Measurements from ENCODE around the gene ADAM8. TPM values are rescaled to one million over a fixed set of nuclear protein-coding genes. Genes with fewer than 3 reads are reported as not detected.
A peak's percentile ranks its signal among the peaks of the same experiment; 100 is the strongest.

ADAM8 gene
- total and polyA plus RNA-seq, 2 donors (not counting 1 experiment from before 2014, with no cell fraction given) = 0.23 to 2.0 TPM

DNA sequence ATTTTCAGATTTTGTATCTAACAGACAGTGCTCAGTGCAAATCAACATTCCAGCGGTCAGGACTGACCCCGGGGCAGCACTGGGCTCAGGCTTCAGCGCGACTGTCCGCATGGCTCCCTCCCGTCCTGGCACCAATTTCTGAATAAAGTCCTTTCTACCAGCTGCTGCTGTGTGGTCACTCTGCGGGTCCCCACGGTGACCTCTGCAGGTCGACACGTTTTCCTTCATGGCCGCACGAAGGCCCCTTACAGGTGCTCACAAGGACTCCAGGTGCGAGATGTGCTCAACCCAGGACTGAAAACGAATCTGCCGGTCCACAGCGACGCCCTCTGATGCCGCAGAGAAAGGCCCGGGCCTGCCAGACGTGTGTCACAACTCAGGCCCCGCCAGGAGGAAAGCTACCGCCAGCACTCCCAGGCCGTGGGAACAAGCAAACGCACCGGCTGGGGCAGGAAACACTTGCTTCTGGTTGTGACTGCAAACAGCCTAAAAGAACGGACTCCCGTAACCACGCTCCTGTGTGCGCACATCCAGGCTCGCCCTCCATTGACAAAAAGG lies 50.3 kb downstream of the ADAM8 start:
- no peak for TF ChIP-seq EZH2 (IDR thresholded peaks at IDR 0.05; ENCODE audit: low read length, missing control alignments)
- TF ChIP-seq, protein P1, sequence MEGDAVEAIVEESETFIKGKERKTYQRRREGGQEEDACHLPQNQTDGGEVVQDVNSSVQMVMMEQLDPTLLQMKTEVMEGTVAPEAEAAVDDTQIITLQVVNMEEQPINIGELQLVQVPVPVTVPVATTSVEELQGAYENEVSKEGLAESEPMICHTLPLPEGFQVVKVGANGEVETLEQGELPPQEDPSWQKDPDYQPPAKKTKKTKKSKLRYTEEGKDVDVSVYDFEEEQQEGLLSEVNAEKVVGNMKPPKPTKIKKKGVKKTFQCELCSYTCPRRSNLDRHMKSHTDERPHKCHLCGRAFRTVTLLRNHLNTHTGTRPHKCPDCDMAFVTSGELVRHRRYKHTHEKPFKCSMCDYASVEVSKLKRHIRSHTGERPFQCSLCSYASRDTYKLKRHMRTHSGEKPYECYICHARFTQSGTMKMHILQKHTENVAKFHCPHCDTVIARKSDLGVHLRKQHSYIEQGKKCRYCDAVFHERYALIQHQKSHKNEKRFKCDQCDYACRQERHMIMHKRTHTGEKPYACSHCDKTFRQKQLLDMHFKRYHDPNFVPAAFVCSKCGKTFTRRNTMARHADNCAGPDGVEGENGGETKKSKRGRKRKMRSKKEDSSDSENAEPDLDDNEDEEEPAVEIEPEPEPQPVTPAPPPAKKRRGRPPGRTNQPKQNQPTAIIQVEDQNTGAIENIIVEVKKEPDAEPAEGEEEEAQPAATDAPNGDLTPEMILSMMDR (conservative IDR thresholded peaks at IDR 0.05 in 1 of 2, IDR thresholded peaks at IDR 0.05 in 1 of 2; ENCODE audit: low read depth in 1 of 2, low read length in 2 of 2) = no peak
- Histone ChIP-seq H4K20me1 (ENCODE audit: control insufficient read depth, extremely low read depth, insufficient read depth, low read length) (no peaks in the 10 kb centered on the region), H2AFZ (ENCODE audit: low read length) (no peak overlapping the region), H3K27me3 (ENCODE audit: control insufficient read depth, insufficient read depth, low read length) (peaks cover 8% of the 10 kb centered on the region), H3K4me2 (ENCODE audit: extremely low read depth, insufficient read depth, low read length) (no peak overlapping the region), H3K9me3 (ENCODE audit: control insufficient read depth, insufficient read depth, low read depth, low read length) (no peaks in the 10 kb centered on the region), H3K36me3 (ENCODE audit: control insufficient read depth, insufficient read depth, low read length) (no peaks in the 10 kb centered on the region), H3K9ac (ENCODE audit: insufficient read depth, low read length) (no peak overlapping the region), H3K27ac (ENCODE audit: insufficient read depth, low read length) (no peak overlapping the region), H3K4me1 (ENCODE audit: control insufficient read depth, extremely low read depth, insufficient read depth, low read length) (no peaks in the 10 kb centered on the region), H3K4me3 (replicated peaks in 1 of 4; ENCODE audit: control extremely low read depth in 1 of 4, insufficient read depth in 1 of 4, low read depth in 3 of 4, low read length in 4 of 4) (no peak overlapping the region), H3K79me2 (ENCODE audit: control insufficient read depth, insufficient read depth, low read length) (no peaks in the 10 kb centered on the region)
- DNase-seq (ENCODE audit: low read depth in 2 of 2) = no peak

DNA sequence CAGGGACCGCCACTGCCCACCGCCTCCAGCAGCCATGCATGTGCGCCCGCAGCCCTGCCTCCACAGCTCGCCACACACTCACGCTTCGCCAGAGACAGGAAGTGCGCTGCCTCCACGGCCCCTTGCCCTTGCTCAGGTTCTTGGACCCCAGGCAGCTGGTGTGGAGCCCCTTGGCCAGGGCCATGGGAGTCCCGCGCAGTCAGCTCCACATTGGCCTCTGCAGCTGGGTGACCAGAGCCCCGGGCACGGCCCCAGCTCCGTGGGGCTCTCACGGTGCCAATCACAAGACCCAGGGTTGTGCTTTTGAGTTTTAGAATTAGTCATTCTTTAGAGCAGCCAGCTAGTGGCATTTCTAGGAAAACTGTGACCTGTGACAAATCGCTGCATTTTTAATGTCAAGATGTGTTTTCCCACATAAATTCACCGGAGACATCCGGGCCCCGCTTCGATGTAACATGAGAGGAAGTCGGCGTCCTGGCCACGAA lies 50.9 kb downstream of the ADAM8 start:
- H3K9ac ChIP-seq (ENCODE audit: insufficient read depth, low read length) = no peak overlapping the region
- peaks cover 5% of the 10 kb centered on the region for H3K27me3 ChIP-seq (ENCODE audit: control insufficient read depth, insufficient read depth, low read length)
- H3K4me2 ChIP-seq (ENCODE audit: extremely low read depth, insufficient read depth, low read length) = no peak overlapping the region
- no peaks in the 10 kb centered on the region for H3K36me3 ChIP-seq (ENCODE audit: control insufficient read depth, insufficient read depth, low read length)
- DNase-seq (ENCODE audit: low read depth in 2 of 2) = peak in 1 of 2 donors; percentile 3
- H3K27ac ChIP-seq (ENCODE audit: insufficient read depth, low read length) = no peak overlapping the region
- no peaks in the 10 kb centered on the region for H3K79me2 ChIP-seq (ENCODE audit: control insufficient read depth, insufficient read depth, low read length)
- no peaks in the 10 kb centered on the region for H3K4me1 ChIP-seq (ENCODE audit: control insufficient read depth, extremely low read depth, insufficient read depth, low read length)
- no peaks in the 10 kb centered on the region for H3K9me3 ChIP-seq (ENCODE audit: control insufficient read depth, insufficient read depth, low read depth, low read length)
- H3K4me3 ChIP-seq (replicated peaks in 1 of 4; ENCODE audit: control extremely low read depth in 1 of 4, insufficient read depth in 1 of 4, low read depth in 3 of 4, low read length in 4 of 4) = no peak overlapping the region
- TF ChIP-seq, protein P1 (conservative IDR thresholded peaks at IDR 0.05 in 1 of 2, IDR thresholded peaks at IDR 0.05 in 1 of 2; ENCODE audit: low read depth in 1 of 2, low read length in 2 of 2) = no peak
- no peak for TF ChIP-seq EZH2 (IDR thresholded peaks at IDR 0.05; ENCODE audit: low read length, missing control alignments)
- no peak overlapping the region for H2AFZ ChIP-seq (ENCODE audit: low read length)
- no peaks in the 10 kb centered on the region for H4K20me1 ChIP-seq (ENCODE audit: control insufficient read depth, extremely low read depth, insufficient read depth, low read length)

DNA sequence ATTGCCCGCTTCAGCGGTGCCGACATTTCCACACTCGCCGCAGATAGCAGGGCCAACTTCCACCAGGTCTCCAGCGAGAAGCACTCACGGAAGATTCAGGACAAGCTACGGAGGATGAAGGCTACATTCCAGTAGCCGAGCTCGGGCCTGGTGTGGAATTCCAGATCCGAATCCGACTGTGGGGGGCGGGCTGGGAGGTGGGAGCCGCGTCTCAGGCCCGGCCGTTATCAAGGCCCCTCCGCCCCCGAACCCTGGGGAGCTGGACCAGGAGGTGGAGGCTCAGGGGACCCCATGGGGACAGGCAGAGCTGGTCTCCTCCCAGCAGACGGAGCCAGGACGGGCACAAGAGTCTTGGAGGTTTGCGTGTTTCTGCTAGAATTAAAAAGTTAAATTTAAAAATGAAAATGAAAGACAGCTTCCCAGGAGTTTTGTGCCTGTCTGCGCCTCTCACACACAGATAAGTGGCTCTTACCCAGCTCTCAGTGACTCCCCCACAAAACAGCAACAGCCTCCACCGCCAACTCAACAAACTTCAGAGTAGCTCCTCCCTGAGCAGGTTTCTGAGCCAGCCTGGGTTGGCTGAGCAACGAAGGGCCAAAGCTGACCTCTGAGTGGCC lies 51.8 kb downstream of the ADAM8 start:
- no peak for DNase-seq (ENCODE audit: low read depth in 2 of 2)
- TF ChIP-seq, protein P1 (conservative IDR thresholded peaks at IDR 0.05 in 1 of 2, IDR thresholded peaks at IDR 0.05 in 1 of 2; ENCODE audit: low read depth in 1 of 2, low read length in 2 of 2) = no peak
- no peak for TF ChIP-seq EZH2 (IDR thresholded peaks at IDR 0.05; ENCODE audit: low read length, missing control alignments)
- no peaks in the 10 kb centered on the region for H4K20me1 ChIP-seq (ENCODE audit: control insufficient read depth, extremely low read depth, insufficient read depth, low read length)
- no peak overlapping the region for H3K4me3 ChIP-seq (replicated peaks in 1 of 4; ENCODE audit: control extremely low read depth in 1 of 4, insufficient read depth in 1 of 4, low read depth in 3 of 4, low read length in 4 of 4)
- H3K79me2 ChIP-seq (ENCODE audit: control insufficient read depth, insufficient read depth, low read length) = no peaks in the 10 kb centered on the region
- H3K4me2 ChIP-seq (ENCODE audit: extremely low read depth, insufficient read depth, low read length) = no peak overlapping the region
- H3K9me3 ChIP-seq (ENCODE audit: control insufficient read depth, insufficient read depth, low read depth, low read length) = no peaks in the 10 kb centered on the region
- peaks cover 5% of the 10 kb centered on the region for H3K27me3 ChIP-seq (ENCODE audit: control insufficient read depth, insufficient read depth, low read length)
- no peaks in the 10 kb centered on the region for H3K4me1 ChIP-seq (ENCODE audit: control insufficient read depth, extremely low read depth, insufficient read depth, low read length)
- no peaks in the 10 kb centered on the region for H3K36me3 ChIP-seq (ENCODE audit: control insufficient read depth, insufficient read depth, low read length)
- no peak overlapping the region for H3K9ac ChIP-seq (ENCODE audit: insufficient read depth, low read length)
- H3K27ac ChIP-seq (ENCODE audit: insufficient read depth, low read length) = no peak overlapping the region
- H2AFZ ChIP-seq (ENCODE audit: low read length) = no peak overlapping the region
